Mesangial cell (primary cell): ENCODE results near the gene LRP1-AS. TPM values are rescaled to one million over a fixed set of nuclear protein-coding genes. Genes with fewer than 3 reads are reported as not detected.

Experiments used
- total RNA-seq: library from RNA; depleted of rRNA; stranded (reverse); fragments of >200 nt; gene quantifications from 2 replicates; pipeline ENCODE4 v1.2.3, GENCODE V29; 2015

The LRP1-AS gene
- not detected in 2 replicates for total RNA-seq

GRCh38 chr12:57146961-57147944 lies at the start of gene LRP1-AS:
Gene LRP1-AS, minus strand, starts transcription at chr12:57147619.

GRCh38 chr12:57127726-57128518 lies 19.5 kb downstream of the LRP1-AS start, which contains the start of gene LRP1:
Gene LRP1, plus strand, starts transcription at chr12:57128483. Its CDS starts 482 bp downstream, at chr12:57128965.

GRCh38 chr12:57111031-57111734 lies 36.2 kb downstream of the LRP1-AS start, which contains the start of gene STAT6:
Gene STAT6, minus strand, starts transcription at chr12:57111362. Its CDS starts 3,084 bp downstream, at chr12:57108278.

Other genes with a start within 250 kb of the LRP1-AS start
- gene SDR9C7, start 213.2 kb downstream of the LRP1-AS start, total RNA-seq, result not detected in 2 replicates
- gene RDH16, start 190.0 kb downstream of the LRP1-AS start, total RNA-seq, result under 0.01 TPM in 1 of 2 replicates, not detected in the other
- gene ZBTB39, start 141.1 kb downstream of the LRP1-AS start, total RNA-seq, result 4.1 and 4.9 TPM in 2 replicates
- not detected in 2 replicates for gene TAC3, start 131.1 kb downstream of the LRP1-AS start, total RNA-seq
- not detected in 2 replicates for gene MYO1A, start 97.5 kb downstream of the LRP1-AS start, total RNA-seq
- gene NEMP1, start 68.8 kb downstream of the LRP1-AS start, total RNA-seq, result 2.4 and 10.9 TPM in 2 replicates
- 16.0 and 36.5 TPM in 2 replicates for gene NAB2, start 58.5 kb downstream of the LRP1-AS start, total RNA-seq
- gene STAT6, start 36.3 kb downstream of the LRP1-AS start, total RNA-seq, result 55.9 and 91.5 TPM in 2 replicates
- 24.0 and 100 TPM in 2 replicates for gene LRP1, start 19.1 kb downstream of the LRP1-AS start, total RNA-seq
- 1.0 TPM in 1 of 2 replicates, not detected in the other for gene NXPH4, start 69.2 kb upstream of the LRP1-AS start, total RNA-seq
- 161 and 237 TPM in 2 replicates for gene SHMT2, start 82.1 kb upstream of the LRP1-AS start, total RNA-seq
- 0.63 TPM in 1 of 2 replicates, not detected in the other for gene STAC3, start 103.6 kb upstream of the LRP1-AS start, total RNA-seq